ENCODE results near the gene ACKR4.

ACKR4 gene

DNA sequence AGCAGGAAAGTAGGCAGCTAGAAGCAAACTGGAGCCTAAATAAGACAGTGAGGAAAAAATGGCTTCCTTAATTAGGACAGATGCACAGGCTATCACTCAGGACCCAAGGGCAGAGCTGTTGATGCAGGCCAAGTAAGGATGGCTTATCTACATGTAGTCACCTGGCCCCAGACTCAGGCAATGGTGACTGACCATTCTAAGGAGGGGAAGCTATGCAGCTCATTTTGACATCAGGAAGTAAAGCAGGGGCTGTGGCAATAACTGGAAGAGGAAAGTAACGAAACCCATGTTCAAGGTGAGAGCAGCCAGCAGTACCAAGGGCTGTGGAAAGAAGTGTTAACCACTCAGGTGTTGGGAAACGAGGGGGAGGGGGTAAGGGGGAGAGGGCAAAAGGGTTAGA, 46.3 kb downstream of the ACKR4 start:
- peak; percentile 19 for DNase-seq

DNA sequence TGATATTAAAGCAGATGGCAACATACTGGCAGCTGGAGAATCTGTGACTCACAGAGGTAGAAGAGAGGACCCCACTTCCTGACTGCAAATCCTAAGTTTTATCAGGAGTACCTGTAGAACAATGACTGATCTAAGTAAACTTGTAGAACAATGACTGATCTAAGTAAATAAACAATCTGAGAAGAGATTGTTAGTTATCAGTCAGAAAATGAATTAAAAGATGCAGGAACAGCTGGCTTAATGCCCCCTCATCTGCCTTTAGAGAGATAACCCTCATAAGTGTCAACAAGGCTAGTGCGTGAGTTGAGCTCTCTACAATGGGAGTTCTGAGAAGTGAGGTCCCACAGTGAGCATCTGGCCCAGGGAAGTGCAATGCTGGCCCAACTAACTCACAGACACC, 48.0 kb downstream of the ACKR4 start:
- DNase-seq = no peak

DNA sequence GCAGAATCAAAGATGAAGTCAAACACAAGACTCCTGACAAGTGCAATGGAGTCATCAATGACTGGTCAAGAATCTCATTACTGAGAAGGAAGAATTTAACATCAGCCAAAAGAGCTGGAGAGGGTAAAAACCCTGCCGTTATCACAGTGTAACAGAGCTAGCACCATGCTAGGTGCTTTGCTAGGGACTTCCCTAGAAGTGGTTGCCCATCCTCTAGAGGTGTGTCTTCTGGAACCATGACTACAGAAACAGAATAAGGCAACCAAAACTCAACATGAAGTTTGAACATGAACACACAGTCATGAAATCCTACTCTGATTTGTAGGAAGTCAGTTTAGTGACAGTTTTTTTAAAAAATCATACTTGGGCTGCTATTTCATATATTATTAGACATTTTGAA, 53.1 kb downstream of the ACKR4 start:
- DNase-seq = no peak

Data from hematopoietic multipotent progenitor cell treated with erythropoietin and hydrocortisone succinate and interleukin-3 and kit ligand, for 4 days (in vitro differentiated cells).